ENCODE measurements around the gene MYOF.
"Not testable (repeated sequence)": the region's sequence is repeated elsewhere in the genome, so short reads cannot be mapped to it uniquely, and the experiment has no call there.

MYOF gene

GRCh38 chr10:93425861-93426260 is 56.3 kb downstream of the MYOF start:
- FAIRE-seq (no peak), DNase-seq (ENCODE audit: low spot score) (no peak)

GRCh38 chr10:93422118-93422517 is 60.0 kb downstream of the MYOF start:
- FAIRE-seq (no peak), DNase-seq (ENCODE audit: low spot score) (no peak)

GRCh38 chr10:93420944-93421825 is 60.9 kb downstream of the MYOF start:
- no peak for DNase-seq (ENCODE audit: low spot score)
- no peak for FAIRE-seq

GRCh38 chr10:93420091-93420490 is 62.0 kb downstream of the MYOF start:
- no peak for DNase-seq (ENCODE audit: low spot score)
- no peak for FAIRE-seq

GRCh38 chr10:93419016-93419415 is 63.1 kb downstream of the MYOF start:
- FAIRE-seq; DNase-seq (ENCODE audit: low spot score): not testable (repeated sequence)

GRCh38 chr10:93417921-93418320 is 64.2 kb downstream of the MYOF start:
- FAIRE-seq (no peak), DNase-seq (ENCODE audit: low spot score) (no peak)

GRCh38 chr10:93417266-93417665 is 64.9 kb downstream of the MYOF start:
- FAIRE-seq (no peak), DNase-seq (ENCODE audit: low spot score) (no peak)

GRCh38 chr10:93416824-93417223 is 65.3 kb downstream of the MYOF start:
- DNase-seq (ENCODE audit: low spot score) (no peak), FAIRE-seq (no peak)

GRCh38 chr10:93415693-93416092 is 66.4 kb downstream of the MYOF start:
- DNase-seq (ENCODE audit: low spot score) (no peak), FAIRE-seq (no peak)

- FAIRE-seq: no peak
- no peak for DNase-seq (ENCODE audit: low spot score)
Measured at GRCh38 chr10:93413252-93413689, 68.9 kb downstream of the MYOF start.

- DNase-seq (ENCODE audit: low spot score) (no peak), FAIRE-seq (no peak)
Measured at GRCh38 chr10:93412801-93413200, 69.3 kb downstream of the MYOF start.

- FAIRE-seq (no peak), DNase-seq (ENCODE audit: low spot score) (no peak)
Measured at GRCh38 chr10:93410697-93411348, 71.3 kb downstream of the MYOF start.

- FAIRE-seq (no peak), DNase-seq (ENCODE audit: low spot score) (no peak)
Measured at GRCh38 chr10:93408783-93409182, 73.4 kb downstream of the MYOF start.

- FAIRE-seq: no peak
- no peak for DNase-seq (ENCODE audit: low spot score)
Measured at GRCh38 chr10:93406364-93407145, 75.6 kb downstream of the MYOF start.

GRCh38 chr10:93404048-93404354 is 78.1 kb downstream of the MYOF start:
- no peak for FAIRE-seq
- no peak for DNase-seq (ENCODE audit: low spot score)

- FAIRE-seq (no peak), DNase-seq (ENCODE audit: low spot score) (no peak)
Measured at GRCh38 chr10:93403152-93404047, 78.7 kb downstream of the MYOF start.

- FAIRE-seq: no peak
Measured at GRCh38 chr10:93402192-93402591, 79.9 kb downstream of the MYOF start.

GRCh38 chr10:93398528-93398927 is 83.6 kb downstream of the MYOF start:
- DNase-seq (ENCODE audit: low spot score) (no peak), FAIRE-seq (no peak)

More at GRCh38 chr10:93402192-93402591, 79.9 kb downstream of the MYOF start:
- no peak for DNase-seq (ENCODE audit: low spot score)

GRCh38 chr10:93397020-93397419 is 85.1 kb downstream of the MYOF start:
- DNase-seq (ENCODE audit: low spot score): no peak
- peak; percentile 17 for FAIRE-seq

- no peak for FAIRE-seq
- no peak for DNase-seq (ENCODE audit: low spot score)
Measured at GRCh38 chr10:93393211-93393610, 88.9 kb downstream of the MYOF start.

GRCh38 chr10:93392121-93392520 is 90.0 kb downstream of the MYOF start:
- no peak for FAIRE-seq

More at GRCh38 chr10:93392121-93392520, 90.0 kb downstream of the MYOF start:
- no peak for DNase-seq (ENCODE audit: low spot score)
